WI38 (cell line): ENCODE measurements around the gene ALDH1A3.

Experiments
- H3K4me3 ChIP-seq: 2 replicates; pipeline ENCODE4 v1.5.1; 2011; ENCODE audit warnings: low read depth, mild to moderate bottlenecking, control low read depth, low read length
- TF ChIP-seq, protein P1 (sequence below): IDR thresholded peaks from 2 replicates; pipeline ENCODE4 v1.5.1; 2012; ENCODE audit warnings: low read depth, mild to moderate bottlenecking, control low read depth, low read length

ALDH1A3 gene

DNA sequence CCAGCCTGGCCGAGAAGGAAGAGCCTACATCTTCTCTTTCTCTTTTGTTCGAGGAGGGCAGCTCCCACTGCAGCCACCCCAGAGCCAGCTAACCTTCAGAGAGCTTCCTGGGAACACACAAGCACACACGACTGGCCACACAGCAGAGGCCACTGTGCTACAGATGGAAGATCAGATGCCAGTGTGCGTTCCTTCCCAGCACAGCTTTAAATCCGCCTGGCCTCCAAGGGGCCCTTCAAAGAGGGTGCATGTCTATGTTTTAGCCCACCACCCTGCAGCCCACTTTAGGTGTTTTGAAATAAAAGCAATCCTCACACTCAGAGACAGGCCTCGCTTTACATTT is 12.4 kb downstream of the ALDH1A3 start:
- TF ChIP-seq, protein P1, sequence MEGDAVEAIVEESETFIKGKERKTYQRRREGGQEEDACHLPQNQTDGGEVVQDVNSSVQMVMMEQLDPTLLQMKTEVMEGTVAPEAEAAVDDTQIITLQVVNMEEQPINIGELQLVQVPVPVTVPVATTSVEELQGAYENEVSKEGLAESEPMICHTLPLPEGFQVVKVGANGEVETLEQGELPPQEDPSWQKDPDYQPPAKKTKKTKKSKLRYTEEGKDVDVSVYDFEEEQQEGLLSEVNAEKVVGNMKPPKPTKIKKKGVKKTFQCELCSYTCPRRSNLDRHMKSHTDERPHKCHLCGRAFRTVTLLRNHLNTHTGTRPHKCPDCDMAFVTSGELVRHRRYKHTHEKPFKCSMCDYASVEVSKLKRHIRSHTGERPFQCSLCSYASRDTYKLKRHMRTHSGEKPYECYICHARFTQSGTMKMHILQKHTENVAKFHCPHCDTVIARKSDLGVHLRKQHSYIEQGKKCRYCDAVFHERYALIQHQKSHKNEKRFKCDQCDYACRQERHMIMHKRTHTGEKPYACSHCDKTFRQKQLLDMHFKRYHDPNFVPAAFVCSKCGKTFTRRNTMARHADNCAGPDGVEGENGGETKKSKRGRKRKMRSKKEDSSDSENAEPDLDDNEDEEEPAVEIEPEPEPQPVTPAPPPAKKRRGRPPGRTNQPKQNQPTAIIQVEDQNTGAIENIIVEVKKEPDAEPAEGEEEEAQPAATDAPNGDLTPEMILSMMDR: no peak
- H3K4me3 ChIP-seq: no peak overlapping the region

DNA sequence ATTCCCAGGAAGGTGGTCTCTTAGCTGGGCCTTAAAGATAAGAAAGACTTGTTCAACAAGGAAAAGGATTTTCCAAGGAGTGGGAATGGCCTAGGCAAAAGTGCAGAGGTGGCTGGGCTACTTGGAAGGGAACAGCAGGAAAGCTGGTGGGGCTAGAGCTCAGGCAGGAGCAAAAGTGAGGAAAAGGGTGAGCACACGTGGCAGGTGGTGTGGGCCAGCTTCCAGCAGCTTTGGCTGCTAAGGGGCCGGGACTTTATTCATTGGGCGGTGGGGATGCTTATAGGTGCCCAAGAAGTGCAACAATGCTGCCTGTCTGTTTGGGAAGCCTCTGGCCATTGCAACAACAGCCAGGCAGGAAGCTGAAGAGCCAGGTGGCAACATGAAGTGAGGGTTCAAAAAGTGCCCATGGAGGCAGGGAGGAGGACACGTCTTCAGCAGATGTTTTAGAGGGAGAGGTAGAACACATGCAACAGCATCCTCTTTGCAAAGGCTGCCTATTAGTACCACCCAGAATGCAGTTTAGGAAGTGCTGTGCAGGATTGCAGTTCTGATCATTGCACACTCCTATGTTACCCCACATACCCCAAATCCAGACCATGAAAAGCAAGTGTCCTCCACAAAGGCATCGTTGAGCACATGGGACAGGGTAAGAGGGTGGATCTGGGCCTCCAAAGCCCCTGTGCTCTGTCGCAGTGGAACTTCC is 13.8 kb downstream of the ALDH1A3 start:
- TF ChIP-seq, protein P1: no peak
- no peak overlapping the region for H3K4me3 ChIP-seq

DNA sequence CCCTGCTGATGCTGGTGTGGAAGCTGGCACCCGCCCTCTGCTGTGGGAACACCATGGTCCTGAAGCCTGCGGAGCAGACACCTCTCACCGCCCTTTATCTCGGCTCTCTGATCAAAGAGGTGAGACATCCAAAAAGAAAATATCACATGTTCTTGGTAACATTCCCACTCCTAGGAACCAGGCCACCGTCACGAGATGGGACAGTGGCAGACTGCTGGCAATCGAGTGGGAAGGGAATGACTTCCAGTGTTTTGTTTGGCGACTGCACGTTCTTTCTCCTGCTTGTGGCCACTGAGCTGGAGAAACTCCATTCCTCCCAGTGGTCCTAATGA is 14.3 kb downstream of the ALDH1A3 start:
- TF ChIP-seq, protein P1: no peak
- H3K4me3 ChIP-seq: no peak overlapping the region

DNA sequence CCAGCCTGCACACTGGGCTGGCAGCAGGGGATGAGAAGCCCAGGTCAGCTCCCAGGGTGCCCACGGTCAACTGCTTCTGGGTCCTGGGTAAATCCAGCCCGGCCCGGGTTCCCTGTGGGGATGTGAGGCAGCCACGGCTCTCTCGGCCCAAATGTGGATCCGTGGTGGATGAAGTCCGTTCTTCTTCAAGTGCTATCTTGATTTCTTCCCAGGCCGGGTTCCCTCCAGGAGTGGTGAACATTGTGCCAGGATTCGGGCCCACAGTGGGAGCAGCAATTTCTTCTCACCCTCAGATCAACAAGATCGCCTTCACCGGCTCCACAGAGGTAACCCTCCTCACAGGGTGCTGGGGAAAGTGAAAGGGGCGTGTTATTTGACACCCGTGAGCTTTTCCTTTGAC is 16.1 kb downstream of the ALDH1A3 start:
- TF ChIP-seq, protein P1: no peak
- no peak overlapping the region for H3K4me3 ChIP-seq

DNA sequence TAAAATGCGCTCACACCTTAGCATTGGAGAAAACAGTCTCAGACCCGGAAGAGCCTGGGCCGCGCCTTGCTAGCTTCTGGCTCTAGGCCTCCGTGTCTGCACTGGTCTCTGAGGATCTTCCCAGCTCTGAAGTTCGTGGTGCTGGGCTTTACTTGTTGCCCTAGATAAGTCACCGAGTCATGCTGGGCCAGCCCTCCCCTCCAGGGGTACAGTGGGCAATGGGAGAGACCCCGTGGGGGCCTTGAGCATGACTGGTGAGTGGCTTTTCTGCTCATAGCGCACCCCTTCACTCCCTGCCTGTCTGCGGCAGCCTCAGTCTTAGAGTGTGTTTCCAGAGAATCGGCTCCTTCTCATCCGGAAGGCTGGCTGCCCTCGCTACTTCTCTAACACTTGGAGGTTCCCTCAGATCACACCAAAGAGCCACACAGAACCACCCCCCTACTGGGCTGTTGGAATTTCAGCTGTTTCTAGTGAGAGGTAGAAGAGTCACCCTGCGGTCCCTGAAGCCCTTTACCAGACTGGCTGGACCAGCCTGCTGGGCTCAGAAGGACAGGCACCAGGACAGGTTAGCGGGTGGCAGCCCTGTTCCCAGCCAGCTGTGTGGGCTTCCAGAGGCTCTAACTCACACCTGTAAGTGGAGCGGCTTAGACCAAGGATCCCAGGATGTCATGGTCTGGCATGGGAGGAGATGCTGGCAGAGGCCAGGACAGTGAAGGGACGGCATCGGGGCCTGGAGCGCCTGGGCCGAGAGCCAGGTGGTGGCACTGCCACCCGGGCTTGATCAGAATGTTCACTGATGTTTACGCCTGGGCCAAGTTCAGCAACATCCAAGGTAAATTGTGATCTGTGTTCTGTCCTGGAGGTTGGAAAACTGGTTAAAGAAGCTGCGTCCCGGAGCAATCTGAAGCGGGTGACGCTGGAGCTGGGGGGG is 17.9 kb downstream of the ALDH1A3 start:
- no peak overlapping the region for H3K4me3 ChIP-seq
- TF ChIP-seq, protein P1: no peak

DNA sequence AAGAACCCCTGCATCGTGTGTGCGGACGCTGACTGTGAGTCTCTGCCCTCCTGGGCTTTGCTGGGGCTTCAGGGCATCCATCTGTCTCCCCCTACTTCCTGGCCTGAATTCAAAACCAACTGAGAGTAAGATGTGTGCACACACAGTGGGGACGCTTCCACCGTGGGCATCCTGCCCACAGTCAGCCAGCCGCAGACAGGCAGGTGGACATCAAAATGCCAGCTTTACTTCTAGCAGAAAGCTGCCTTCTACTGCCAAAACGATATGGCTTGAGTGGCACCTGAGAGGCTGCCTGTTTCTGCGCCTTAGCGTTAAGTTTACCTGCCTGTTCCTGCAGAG is 18.5 kb downstream of the ALDH1A3 start:
- TF ChIP-seq, protein P1: no peak
- H3K4me3 ChIP-seq: no peak overlapping the region
